Hematopoietic multipotent progenitor cell treated with erythropoietin and hydrocortisone succinate and interleukin-3 and kit ligand, for 17 days (in vitro differentiated cells): ENCODE data around the gene TENM4.

Experiments used
- DNase-seq: peaks from one replicate; pipeline ENCODE4 v3.0.0-alpha.2; 2015; ENCODE audit warnings: low spot score

TENM4 gene

GRCh38 chr11:78657968-78658839 is 782.6 kb downstream of the TENM4 start:
- DNase-seq = no peak

DNA sequence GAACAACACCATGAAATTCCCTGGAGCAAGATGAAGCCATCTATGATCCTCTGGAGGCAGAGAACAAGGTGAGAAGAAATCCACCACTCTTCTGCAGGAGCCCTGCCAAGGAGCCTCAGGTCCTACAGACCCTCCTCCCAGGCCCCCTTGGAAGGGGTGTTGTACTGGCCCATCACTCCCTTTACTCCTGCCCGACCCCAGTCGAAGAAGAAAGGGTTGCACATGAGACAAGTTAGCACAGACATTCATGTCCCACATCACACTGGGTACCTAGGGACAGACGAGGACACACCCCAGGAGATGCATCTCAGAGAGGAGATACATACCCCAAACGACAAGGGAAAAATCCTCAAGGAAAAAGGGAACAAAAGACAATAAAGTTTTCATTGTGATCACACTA is 783.4 kb downstream of the TENM4 start:
- no peak for DNase-seq

- DNase-seq = no peak
These were observed 783.8 kb downstream of the TENM4 start for GRCh38 chr11:78656984-78657383.

DNA sequence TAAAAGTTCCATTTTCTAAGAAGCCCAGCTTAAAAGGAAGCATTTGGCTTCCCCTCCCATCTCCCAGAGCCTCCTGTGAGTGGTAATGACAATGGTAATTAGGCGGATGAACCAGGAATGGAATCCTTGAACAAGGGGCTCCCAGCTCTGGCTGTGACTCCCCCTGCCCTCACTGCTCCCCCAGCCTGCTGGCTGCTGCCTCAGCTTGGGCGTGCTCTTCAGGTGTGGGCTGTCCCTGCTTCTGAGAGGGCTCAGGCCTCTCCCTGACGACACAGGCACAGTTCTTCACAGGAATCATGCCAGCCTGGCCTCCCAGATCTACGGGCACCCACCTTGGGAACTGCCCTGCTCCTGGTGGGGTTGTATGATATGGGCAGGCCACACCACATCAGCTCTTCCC is 784.5 kb downstream of the TENM4 start:
- no peak for DNase-seq

DNA sequence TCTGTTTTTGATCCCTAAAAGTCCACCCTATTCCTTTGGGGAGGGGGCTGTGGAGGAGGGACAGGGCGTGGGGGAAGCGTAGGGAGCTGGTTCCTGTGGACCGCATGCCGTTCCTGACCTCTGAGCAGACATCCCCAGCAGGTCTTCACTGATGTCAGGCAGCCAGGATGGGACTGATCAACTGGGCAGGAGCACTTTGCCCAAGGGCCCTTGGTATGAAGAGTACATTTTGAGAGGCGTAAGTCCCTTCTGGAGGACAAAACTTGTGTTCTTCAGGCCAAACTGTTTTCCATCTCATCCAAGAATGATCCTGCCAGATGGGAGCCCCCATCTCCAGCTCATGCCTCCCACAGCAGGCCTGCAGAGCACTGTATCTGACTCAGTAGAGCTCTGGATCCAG is 785.3 kb downstream of the TENM4 start:
- no peak for DNase-seq

- no peak for DNase-seq
These were observed 786.0 kb downstream of the TENM4 start for GRCh38 chr11:78654866-78655265.

GRCh38 chr11:78654071-78654470 is 786.8 kb downstream of the TENM4 start:
- no peak for DNase-seq

- DNase-seq = no peak
These were observed 787.4 kb downstream of the TENM4 start for GRCh38 chr11:78653294-78653909.

DNA sequence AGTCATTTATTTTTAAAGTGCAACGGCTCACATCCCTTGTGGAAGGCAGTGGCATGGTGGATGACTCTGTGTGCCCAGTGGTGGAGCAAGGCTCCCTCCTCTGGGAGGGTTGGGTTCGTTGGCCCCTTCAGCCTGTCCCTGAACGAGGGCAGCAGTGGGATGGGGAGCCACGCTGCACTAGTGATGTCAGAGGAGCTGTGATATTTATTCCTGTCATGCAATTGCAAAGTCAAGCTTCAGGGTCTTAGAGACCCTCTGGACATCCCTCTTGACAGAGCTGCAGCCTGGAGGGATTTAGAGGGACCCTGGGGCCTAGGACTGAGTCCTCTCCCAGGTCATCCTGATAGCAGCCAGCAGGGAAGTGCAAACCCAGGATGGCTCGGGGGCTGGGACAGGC is 788.0 kb downstream of the TENM4 start:
- no peak for DNase-seq

DNA sequence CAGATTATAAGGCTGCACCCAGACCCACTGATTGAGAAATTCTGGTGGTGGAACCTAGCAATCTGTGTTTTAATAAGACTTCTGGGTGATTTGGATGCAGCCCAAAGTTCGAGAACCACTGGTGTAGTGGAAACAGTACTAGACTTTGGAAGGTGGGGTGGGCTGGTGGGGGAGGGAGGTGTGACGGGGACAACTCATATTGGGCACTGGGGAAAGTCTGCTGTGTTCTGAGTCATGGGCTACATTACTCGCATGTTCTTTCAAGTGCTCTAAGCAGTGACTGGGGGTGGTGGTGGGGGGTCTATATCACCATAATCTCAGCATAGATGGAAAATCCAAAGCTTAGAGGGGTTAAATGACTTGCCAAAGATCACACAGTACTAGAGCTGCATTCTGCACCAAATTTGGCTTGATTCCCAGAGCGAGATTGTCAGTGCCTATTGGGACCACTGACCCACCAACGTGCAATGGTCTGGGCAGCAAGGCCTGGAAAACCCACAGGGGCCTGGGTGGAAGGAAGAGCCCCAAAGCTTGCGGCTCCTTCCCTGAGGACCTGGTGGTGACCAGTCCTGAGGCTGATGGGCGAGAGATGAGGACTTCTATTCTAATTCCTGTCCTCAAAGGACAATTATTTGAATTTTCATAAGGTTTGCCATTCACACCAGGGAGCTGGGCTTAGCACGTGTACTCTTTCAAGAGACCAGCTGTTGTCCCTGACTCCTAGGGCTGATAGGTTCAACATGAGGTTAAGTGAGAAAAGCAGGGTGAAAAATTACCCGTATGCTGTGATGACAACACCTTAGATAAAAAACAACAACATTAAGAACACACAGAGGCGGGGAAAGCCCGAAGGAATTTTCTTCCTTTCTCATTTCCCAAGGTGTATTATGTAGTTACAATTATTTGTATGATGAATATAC is 788.6 kb downstream of the TENM4 start:
- no peak for DNase-seq

- no peak for DNase-seq
These were observed 789.6 kb downstream of the TENM4 start for GRCh38 chr11:78651136-78651775.

- DNase-seq = no peak
These were observed 791.2 kb downstream of the TENM4 start for GRCh38 chr11:78649361-78650215.

- no peak for DNase-seq
These were observed 792.6 kb downstream of the TENM4 start for GRCh38 chr11:78647986-78648875.

DNA sequence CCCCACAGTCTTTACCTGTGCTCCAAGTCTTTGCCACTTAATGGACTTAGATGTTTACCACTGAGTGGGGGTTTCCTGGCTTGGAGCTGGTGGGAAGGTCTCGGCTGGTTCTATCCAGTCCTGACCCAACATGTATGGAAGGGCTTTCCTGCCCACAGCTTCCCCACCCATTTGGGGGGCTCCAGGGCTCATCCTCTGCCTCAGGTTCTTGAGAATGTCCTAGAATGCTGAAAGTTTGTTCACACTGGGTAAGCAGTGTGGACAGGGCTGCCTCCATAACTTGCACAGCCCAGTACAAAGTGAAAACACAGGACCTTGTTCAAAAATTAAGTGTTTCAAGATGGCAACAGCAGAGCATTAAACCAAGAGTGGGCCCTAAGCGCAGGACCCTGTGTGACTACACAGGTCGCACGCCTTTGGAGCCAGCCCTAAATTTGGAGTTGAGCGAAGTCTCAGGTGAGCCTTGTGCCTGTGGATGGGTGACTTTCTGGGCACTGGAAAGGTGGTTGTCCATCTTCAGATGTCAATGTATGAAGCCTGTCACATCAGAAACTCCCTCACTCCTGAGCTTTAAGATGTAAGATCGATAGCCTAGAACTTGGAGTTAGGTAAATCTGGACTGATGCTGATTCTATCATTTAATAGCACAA is 793.4 kb downstream of the TENM4 start:
- DNase-seq = no peak

DNA sequence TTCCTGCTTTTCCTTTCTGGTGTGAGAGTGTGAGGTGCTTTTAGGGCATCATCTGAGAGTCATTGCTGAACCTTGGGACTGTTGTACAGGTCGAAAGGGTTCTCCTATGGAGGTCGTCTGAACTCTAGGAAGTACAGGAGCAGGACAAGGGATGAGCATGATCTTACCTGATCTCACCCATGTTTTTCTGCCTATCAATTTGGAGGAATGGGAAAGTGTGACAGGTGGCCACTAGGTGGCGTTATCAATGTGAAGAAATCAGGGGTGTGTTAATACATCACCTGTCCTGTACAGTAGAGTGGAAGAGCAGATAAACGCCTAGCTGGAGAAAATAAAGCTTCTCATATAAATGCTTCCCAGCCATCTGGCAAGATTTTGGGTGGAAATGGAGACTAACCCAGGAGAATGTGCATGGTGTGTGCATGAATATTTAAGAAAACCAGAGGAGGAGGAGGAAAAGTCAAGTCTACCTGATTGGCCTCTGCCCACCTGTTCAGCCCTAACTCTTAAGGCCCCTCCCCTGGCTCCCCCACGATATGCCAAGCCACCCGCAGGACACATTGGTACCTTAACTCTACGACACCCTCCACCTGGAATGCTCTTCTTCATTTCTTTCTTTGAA is 794.2 kb downstream of the TENM4 start:
- DNase-seq = peak; percentile 63

- DNase-seq = peak; percentile 67
These were observed 795.3 kb downstream of the TENM4 start for GRCh38 chr11:78645226-78646202.

DNA sequence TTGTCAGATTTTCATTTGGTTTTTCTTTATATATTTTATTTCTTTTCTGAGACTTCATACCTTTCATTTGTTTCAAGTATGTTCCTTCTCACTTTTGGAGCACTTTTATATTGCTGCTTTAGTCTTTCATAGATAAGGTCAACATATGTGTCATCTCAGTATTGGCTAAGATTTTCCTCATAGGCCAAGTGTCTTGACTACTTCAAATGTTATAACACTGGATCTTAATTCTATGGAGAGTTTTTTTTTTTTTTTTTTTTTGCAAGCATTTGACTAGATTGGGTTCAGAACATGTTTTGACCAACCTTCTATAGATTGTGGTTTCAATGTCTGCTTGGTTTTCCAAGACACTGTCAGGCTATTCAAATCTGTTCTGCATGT is 797.2 kb downstream of the TENM4 start:
- DNase-seq = no peak
